ENCODE measurements around the gene BRD1. TPM values are rescaled to one million over a fixed set of nuclear protein-coding genes. Genes with fewer than 3 reads are reported as not detected.

Gene BRD1
- total RNA-seq, 1 experiment from 2014 or later, result 51.2 TPM

GRCh38 chr22:49820984-49821383 lies 6.7 kb downstream of the BRD1 start:
- Histone ChIP-seq H3K4me1 (ENCODE audit: insufficient read depth, low read length, poor library complexity, severe bottlenecking) (peaks cover 10% of the 10 kb centered on the region), H3K27ac (ENCODE audit: low read depth, low read length, poor library complexity, severe bottlenecking) (no peak overlapping the region), H3K36me3 (ENCODE audit: insufficient read depth, low read length, poor library complexity, severe bottlenecking) (peaks cover 89% of the 10 kb centered on the region), H3K27me3 (replicated peaks; ENCODE audit: insufficient read depth, low read depth, low read length, poor library complexity) (no peaks in the 10 kb centered on the region), H3K4me3 (ENCODE audit: low read depth, low read length, poor library complexity, severe bottlenecking) (no peak overlapping the region), H3K9me3 (ENCODE audit: low read depth, low read length, poor library complexity, severe bottlenecking) (no peaks in the 10 kb centered on the region)
- TF ChIP-seq EZH2 (IDR thresholded peaks at IDR 0.05; ENCODE audit: borderline replicate concordance, low read depth, low read length, poor library complexity, severe bottlenecking) (no peak), CTCF (conservative IDR thresholded peaks at IDR 0.05; ENCODE audit: low read depth, low read length) (no peak)
- no TSS peak for BruUV-seq (replicated peaks)
- intact Hi-C loops (cut with micrococcal nuclease; ENCODE audit: unreplicated experiment), result no loop called here
- DNase-seq (ENCODE audit: low spot score), result no peak
- POLR2A ChIA-PET (ENCODE audit: low non-redundant PET), result interaction anchor here (0.5 kb wide), 1 partner anchor 486 kb away, joined by 5 read pairs; the partner anchor contains the start of gene PLXNB2
- CTCF ChIA-PET, result no interaction called here

- no peak for DNase-seq (ENCODE audit: low spot score)
- CTCF ChIA-PET, result interaction anchor here (0.6 kb wide), 1 partner anchor 110 kb away, joined by 3 read pairs; no protein-coding TSS in a partner anchor
- no TSS peak for BruUV-seq (replicated peaks)
Measured at GRCh38 chr22:49817359-49817758, 10.3 kb downstream of the BRD1 start.

GRCh38 chr22:49815641-49816091 lies 12.0 kb downstream of the BRD1 start:
- ChIA-PET CTCF (no interaction called here), POLR2A (ENCODE audit: low non-redundant PET) (no interaction called here)
- no peaks in the 10 kb centered on the region for H3K4me1 ChIP-seq (ENCODE audit: insufficient read depth, low read length, poor library complexity, severe bottlenecking)
- H3K36me3 ChIP-seq (ENCODE audit: insufficient read depth, low read length, poor library complexity, severe bottlenecking), result peaks cover 53% of the 10 kb centered on the region
- no peaks in the 10 kb centered on the region for H3K27me3 ChIP-seq (replicated peaks; ENCODE audit: insufficient read depth, low read depth, low read length, poor library complexity)
- intact Hi-C loops (cut with micrococcal nuclease; ENCODE audit: unreplicated experiment), result no loop called here
- BruUV-seq (replicated peaks), result no TSS peak
- no peaks in the 10 kb centered on the region for H3K9me3 ChIP-seq (ENCODE audit: low read depth, low read length, poor library complexity, severe bottlenecking)
- DNase-seq (ENCODE audit: low spot score), result no peak
- TF ChIP-seq CTCF (conservative IDR thresholded peaks at IDR 0.05; ENCODE audit: low read depth, low read length), result no peak
- TF ChIP-seq EZH2 (IDR thresholded peaks at IDR 0.05; ENCODE audit: borderline replicate concordance, low read depth, low read length, poor library complexity, severe bottlenecking), result no peak
- no peak overlapping the region for H3K27ac ChIP-seq (ENCODE audit: low read depth, low read length, poor library complexity, severe bottlenecking)
- H3K4me3 ChIP-seq (ENCODE audit: low read depth, low read length, poor library complexity, severe bottlenecking), result no peak overlapping the region

More at GRCh38 chr22:49817359-49817758, 10.3 kb downstream of the BRD1 start:
- no peak for TF ChIP-seq EZH2 (IDR thresholded peaks at IDR 0.05; ENCODE audit: borderline replicate concordance, low read depth, low read length, poor library complexity, severe bottlenecking)
- TF ChIP-seq CTCF (conservative IDR thresholded peaks at IDR 0.05; ENCODE audit: low read depth, low read length), result no peak
- Histone ChIP-seq H3K27ac (ENCODE audit: low read depth, low read length, poor library complexity, severe bottlenecking) (no peak overlapping the region), H3K9me3 (ENCODE audit: low read depth, low read length, poor library complexity, severe bottlenecking) (no peaks in the 10 kb centered on the region), H3K4me1 (ENCODE audit: insufficient read depth, low read length, poor library complexity, severe bottlenecking) (no peaks in the 10 kb centered on the region), H3K4me3 (ENCODE audit: low read depth, low read length, poor library complexity, severe bottlenecking) (no peak overlapping the region), H3K27me3 (replicated peaks; ENCODE audit: insufficient read depth, low read depth, low read length, poor library complexity) (no peaks in the 10 kb centered on the region), H3K36me3 (ENCODE audit: insufficient read depth, low read length, poor library complexity, severe bottlenecking) (peaks cover 70% of the 10 kb centered on the region)
- intact Hi-C loops (cut with micrococcal nuclease; ENCODE audit: unreplicated experiment), result no loop called here
- POLR2A ChIA-PET (ENCODE audit: low non-redundant PET), result no interaction called here

All from A673 (cell line).